ENCODE measurements around the gene ASCL5. TPM values are rescaled to one million over a fixed set of nuclear protein-coding genes. Genes with fewer than 3 reads are reported as not detected.

Gene ASCL5
- total RNA-seq, 1 donor from 2014 or later = not detected

DNA sequence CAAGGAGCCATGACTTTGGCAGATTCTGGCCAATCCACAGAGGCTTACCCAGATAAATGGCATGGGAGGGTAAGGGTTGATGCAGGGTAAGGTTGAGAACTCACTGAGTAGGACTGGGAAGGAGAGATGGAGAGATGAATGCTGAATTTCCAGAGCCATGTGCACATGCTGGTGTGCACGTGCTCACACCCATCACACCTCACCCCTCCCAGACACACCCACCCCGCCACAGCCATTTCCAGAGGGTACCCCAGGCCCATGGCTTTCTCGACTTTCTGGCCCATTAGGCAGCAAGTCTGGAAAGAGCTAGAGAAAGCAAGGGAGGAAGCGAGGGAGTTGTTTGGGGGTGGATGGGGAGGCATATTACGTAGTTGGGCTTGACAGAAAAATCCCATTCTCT, 16.4 kb downstream of the ASCL5 start:
- DNase-seq (ENCODE audit: low read depth, low spot score) = no peak
- peaks cover 14% of the 10 kb centered on the region for H3K27me3 Mint-ChIP-seq (ENCODE audit: low read depth)
- H3K27ac Mint-ChIP-seq (ENCODE audit: unreplicated experiment) = no peak overlapping the region
- H3K9me3 Mint-ChIP-seq = no peaks in the 10 kb centered on the region
- no peak overlapping the region for H3K4me3 Mint-ChIP-seq
- H3K4me1 Mint-ChIP-seq = peaks cover 30% of the 10 kb centered on the region
- H3K36me3 Mint-ChIP-seq (ENCODE audit: low read depth) = no peaks in the 10 kb centered on the region
- TF ChIP-seq, protein P1, sequence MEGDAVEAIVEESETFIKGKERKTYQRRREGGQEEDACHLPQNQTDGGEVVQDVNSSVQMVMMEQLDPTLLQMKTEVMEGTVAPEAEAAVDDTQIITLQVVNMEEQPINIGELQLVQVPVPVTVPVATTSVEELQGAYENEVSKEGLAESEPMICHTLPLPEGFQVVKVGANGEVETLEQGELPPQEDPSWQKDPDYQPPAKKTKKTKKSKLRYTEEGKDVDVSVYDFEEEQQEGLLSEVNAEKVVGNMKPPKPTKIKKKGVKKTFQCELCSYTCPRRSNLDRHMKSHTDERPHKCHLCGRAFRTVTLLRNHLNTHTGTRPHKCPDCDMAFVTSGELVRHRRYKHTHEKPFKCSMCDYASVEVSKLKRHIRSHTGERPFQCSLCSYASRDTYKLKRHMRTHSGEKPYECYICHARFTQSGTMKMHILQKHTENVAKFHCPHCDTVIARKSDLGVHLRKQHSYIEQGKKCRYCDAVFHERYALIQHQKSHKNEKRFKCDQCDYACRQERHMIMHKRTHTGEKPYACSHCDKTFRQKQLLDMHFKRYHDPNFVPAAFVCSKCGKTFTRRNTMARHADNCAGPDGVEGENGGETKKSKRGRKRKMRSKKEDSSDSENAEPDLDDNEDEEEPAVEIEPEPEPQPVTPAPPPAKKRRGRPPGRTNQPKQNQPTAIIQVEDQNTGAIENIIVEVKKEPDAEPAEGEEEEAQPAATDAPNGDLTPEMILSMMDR (conservative IDR thresholded peaks at IDR 0.05) = no peak

DNA sequence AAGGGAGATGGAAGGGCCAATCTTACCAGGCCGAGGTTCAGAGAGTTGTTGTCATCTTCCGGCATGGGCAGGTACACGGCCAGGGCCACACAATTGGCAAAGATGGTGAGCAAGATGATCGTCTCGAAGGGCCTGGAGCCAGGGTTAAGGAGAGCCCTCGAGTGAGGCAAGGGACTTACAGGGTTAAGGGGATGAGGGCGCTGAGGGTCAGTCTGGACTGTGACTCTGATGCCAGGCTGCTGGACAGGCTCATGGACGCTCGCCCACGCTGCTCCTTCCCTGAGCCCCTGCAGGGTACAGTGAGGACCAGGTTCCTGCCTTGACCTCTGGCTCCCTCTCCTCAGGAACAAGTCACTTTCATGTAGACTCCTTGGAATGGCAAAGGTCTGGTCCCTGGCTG, 16.8 kb downstream of the ASCL5 start:
- Mint-ChIP-seq H3K9me3 (no peaks in the 10 kb centered on the region), H3K36me3 (ENCODE audit: low read depth) (no peaks in the 10 kb centered on the region), H3K27ac (ENCODE audit: unreplicated experiment) (no peak overlapping the region), H3K27me3 (ENCODE audit: low read depth) (peaks cover 11% of the 10 kb centered on the region), H3K4me3 (no peak overlapping the region), H3K4me1 (peaks cover 30% of the 10 kb centered on the region)
- DNase-seq (ENCODE audit: low read depth, low spot score) = no peak
- TF ChIP-seq, protein P1 (conservative IDR thresholded peaks at IDR 0.05) = no peak

DNA sequence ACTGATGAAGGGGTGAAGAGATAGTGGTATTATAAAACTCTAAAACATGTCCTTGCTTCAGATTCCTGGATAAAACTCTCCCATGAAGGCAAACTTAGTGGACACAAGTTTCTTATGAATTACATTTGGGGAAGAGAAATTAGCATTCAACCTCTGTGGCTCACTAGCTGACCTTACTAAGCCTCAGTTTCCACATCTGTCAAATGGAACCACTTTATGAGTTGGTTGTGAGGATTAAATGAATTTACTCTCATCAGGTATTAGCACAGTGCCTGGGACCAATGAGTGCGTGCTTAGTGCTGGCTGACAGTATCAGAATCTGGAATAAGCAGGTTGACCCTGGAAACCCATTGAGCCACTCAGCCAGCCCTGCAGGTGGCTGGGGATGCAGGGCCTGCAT, 17.3 kb downstream of the ASCL5 start:
- Mint-ChIP-seq H3K36me3 (ENCODE audit: low read depth) (no peaks in the 10 kb centered on the region), H3K9me3 (no peaks in the 10 kb centered on the region), H3K27me3 (ENCODE audit: low read depth) (peaks cover 8% of the 10 kb centered on the region), H3K4me3 (no peak overlapping the region), H3K4me1 (peaks cover 35% of the 10 kb centered on the region), H3K27ac (ENCODE audit: unreplicated experiment) (no peak overlapping the region)
- no peak for DNase-seq (ENCODE audit: low read depth, low spot score)
- TF ChIP-seq, protein P1 (conservative IDR thresholded peaks at IDR 0.05) = no peak

DNA sequence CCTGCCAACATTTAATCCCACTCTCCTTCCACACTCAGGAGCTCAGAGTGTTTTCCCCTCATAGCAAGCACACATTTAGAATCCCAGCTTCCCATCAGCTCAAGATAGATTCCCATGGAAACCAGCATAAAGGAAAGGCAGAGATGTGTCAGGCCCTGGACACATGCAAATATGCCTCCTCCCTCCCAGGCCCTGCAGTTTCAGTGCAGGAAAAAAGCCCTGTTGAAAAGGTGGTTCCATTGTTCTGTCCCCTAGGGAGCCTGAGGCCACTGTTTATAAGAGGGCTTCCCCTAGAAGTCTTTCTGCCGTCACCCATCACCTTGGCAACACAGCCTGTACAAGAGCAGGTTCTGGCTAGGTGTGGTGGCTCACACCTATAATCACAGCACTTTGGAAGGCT, 18.4 kb downstream of the ASCL5 start:
- H3K9me3 Mint-ChIP-seq = no peaks in the 10 kb centered on the region
- DNase-seq (ENCODE audit: low read depth, low spot score) = peak; percentile 36
- H3K27ac Mint-ChIP-seq (ENCODE audit: unreplicated experiment) = peak overlapping the region; percentile 54
- no peaks in the 10 kb centered on the region for H3K36me3 Mint-ChIP-seq (ENCODE audit: low read depth)
- peaks cover 34% of the 10 kb centered on the region for H3K4me1 Mint-ChIP-seq
- TF ChIP-seq, protein P1 (conservative IDR thresholded peaks at IDR 0.05) = no peak
- H3K27me3 Mint-ChIP-seq (ENCODE audit: low read depth) = peaks cover 3% of the 10 kb centered on the region
- H3K4me3 Mint-ChIP-seq = peak overlapping the region; percentile 20

DNA sequence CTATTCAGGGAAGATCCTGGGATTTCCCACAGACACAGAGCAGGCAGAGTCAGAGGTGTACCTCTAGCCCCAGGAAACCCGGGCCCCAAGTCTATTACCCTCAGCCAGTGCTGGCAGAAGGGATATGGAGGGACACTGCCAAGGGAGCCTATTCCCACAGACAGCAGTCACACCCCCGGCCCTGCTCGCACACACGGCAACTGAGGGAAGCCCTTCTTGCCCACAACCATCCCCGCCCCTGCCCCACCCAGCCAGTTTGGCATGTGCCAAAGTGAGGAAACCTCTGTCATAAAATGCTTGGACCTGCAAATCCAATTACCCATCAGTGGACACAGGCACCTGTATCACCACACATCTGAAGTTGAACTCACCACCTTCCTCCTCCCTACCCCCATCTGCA, 21.3 kb downstream of the ASCL5 start:
- TF ChIP-seq, protein P1 (conservative IDR thresholded peaks at IDR 0.05) = no peak
- Mint-ChIP-seq H3K4me3 (no peak overlapping the region), H3K36me3 (ENCODE audit: low read depth) (no peaks in the 10 kb centered on the region), H3K4me1 (peaks cover 34% of the 10 kb centered on the region), H3K9me3 (no peaks in the 10 kb centered on the region), H3K27me3 (ENCODE audit: low read depth) (no peaks in the 10 kb centered on the region), H3K27ac (ENCODE audit: unreplicated experiment) (no peak overlapping the region)
- no peak for DNase-seq (ENCODE audit: low read depth, low spot score)

DNA sequence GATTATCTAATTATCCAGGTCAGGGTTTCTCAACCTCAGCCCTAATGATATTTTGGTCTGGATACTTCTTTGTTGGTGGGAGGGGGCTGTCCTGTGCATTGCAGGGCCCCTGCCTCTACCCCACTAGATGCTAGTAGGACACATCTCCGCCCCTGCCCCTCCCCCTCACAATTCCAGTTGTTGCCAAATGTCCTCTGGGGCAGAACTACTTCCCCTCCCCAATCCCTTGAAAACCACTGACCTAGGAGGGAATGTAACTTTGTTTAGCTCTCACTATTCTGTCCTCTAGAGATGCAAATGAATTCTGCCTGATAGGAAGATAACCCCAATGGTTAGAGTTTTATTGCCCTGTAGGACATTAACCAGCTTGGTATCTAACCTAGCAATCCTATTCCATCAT, 22.8 kb downstream of the ASCL5 start:
- Mint-ChIP-seq H3K27me3 (ENCODE audit: low read depth) (no peaks in the 10 kb centered on the region), H3K4me1 (peaks cover 39% of the 10 kb centered on the region), H3K9me3 (no peaks in the 10 kb centered on the region), H3K36me3 (ENCODE audit: low read depth) (no peaks in the 10 kb centered on the region), H3K27ac (ENCODE audit: unreplicated experiment) (no peak overlapping the region), H3K4me3 (no peak overlapping the region)
- no peak for DNase-seq (ENCODE audit: low read depth, low spot score)
- TF ChIP-seq, protein P1 (conservative IDR thresholded peaks at IDR 0.05) = no peak
